NCI-H146 (cell line): ENCODE measurements around the gene THOC2.
"Not testable (repeated sequence)": the region's sequence is repeated elsewhere in the genome, so short reads cannot be mapped to it uniquely, and the experiment has no call there.

Experiments used
- DNase-seq: peaks from one replicate; lab custom pipeline; 2025; lab: John Stamatoyannopoulos, UW

The THOC2 gene, protein sequence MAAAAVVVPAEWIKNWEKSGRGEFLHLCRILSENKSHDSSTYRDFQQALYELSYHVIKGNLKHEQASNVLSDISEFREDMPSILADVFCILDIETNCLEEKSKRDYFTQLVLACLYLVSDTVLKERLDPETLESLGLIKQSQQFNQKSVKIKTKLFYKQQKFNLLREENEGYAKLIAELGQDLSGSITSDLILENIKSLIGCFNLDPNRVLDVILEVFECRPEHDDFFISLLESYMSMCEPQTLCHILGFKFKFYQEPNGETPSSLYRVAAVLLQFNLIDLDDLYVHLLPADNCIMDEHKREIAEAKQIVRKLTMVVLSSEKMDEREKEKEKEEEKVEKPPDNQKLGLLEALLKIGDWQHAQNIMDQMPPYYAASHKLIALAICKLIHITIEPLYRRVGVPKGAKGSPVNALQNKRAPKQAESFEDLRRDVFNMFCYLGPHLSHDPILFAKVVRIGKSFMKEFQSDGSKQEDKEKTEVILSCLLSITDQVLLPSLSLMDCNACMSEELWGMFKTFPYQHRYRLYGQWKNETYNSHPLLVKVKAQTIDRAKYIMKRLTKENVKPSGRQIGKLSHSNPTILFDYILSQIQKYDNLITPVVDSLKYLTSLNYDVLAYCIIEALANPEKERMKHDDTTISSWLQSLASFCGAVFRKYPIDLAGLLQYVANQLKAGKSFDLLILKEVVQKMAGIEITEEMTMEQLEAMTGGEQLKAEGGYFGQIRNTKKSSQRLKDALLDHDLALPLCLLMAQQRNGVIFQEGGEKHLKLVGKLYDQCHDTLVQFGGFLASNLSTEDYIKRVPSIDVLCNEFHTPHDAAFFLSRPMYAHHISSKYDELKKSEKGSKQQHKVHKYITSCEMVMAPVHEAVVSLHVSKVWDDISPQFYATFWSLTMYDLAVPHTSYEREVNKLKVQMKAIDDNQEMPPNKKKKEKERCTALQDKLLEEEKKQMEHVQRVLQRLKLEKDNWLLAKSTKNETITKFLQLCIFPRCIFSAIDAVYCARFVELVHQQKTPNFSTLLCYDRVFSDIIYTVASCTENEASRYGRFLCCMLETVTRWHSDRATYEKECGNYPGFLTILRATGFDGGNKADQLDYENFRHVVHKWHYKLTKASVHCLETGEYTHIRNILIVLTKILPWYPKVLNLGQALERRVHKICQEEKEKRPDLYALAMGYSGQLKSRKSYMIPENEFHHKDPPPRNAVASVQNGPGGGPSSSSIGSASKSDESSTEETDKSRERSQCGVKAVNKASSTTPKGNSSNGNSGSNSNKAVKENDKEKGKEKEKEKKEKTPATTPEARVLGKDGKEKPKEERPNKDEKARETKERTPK (N-terminal part only)

DNA sequence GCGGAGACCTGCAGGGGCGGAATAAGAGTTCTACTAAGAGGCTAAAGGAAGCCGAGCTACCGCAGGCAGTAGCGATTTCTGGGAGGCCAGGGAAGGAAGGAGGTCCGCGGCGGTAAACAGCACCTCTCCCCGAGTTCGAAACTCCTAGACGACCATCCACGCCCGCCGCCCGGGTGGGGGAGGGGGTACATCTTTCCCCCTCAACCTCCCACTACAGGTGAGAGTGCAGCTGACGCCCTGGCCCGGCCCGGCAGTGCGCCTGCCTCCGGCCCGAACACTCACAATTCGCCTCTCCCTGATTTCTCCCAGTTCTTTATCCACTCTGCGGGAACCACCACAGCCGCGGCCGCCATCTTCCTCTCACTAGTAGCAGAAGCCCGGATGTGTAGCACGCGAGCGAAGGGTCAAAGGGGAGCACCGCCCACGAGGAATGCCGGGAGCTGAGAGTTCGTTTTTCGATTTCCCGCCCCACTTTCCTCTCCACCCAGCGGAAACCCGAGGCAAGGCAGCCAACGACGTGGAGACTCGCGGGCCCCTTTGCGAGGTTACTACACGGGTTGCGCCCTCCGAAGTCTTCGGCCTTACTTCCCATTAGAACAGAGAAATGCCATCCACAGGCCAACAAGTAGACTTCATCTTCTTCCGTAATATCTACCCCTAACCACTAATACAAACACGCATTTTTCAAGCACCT, at the start of gene THOC2:
Gene THOC2, minus strand, starts transcription at position 383 of the 694 bp plus-strand sequence. Its CDS starts 30 bp downstream, at position 353.
- peak; percentile 91 for DNase-seq

DNA sequence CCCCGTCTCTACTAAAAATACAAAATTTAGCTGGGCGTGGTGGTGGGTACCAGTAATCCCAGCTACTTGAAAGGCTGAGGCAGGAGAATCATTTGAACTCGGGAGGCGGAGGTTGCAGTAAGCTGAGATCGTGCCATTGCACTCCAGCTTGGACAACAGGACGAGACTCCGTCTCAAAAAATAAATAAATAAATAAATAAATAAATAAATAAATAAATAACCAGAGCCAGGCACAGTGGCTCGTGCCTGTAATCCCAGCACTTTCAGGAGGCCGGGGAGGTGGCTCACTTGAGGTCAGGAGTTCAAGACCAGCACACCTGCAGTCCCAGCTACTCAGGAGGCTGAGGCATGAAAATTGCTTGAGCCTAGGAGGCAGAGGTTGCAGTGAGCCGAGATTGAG, 48.9 kb upstream of the THOC2 start:
- DNase-seq, result not testable (repeated sequence)

DNA sequence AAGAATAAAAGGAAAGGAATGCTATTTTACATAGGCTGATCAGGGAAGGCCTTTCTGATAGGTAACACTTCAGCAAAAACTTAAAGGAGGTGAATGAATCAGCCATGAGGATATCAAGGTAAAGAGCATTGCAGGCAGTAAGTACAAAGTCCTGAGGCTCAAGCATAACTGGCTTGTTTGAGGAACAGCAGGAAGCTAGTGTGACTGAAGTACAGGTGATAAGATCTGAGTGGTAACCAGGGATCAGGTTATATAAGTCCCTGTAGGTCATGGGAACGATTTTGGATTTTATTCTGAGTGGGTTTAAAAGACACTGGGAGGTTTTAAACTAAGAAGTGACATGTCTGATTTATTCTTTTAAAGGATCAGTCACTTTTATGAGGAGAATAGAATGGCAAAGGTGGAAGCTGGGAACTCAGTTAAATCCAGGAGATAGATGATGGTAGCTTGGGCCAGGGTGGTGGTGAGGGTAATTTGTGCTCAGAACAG, 47.1 kb upstream of the THOC2 start:
- DNase-seq, result peak; percentile 76

DNA sequence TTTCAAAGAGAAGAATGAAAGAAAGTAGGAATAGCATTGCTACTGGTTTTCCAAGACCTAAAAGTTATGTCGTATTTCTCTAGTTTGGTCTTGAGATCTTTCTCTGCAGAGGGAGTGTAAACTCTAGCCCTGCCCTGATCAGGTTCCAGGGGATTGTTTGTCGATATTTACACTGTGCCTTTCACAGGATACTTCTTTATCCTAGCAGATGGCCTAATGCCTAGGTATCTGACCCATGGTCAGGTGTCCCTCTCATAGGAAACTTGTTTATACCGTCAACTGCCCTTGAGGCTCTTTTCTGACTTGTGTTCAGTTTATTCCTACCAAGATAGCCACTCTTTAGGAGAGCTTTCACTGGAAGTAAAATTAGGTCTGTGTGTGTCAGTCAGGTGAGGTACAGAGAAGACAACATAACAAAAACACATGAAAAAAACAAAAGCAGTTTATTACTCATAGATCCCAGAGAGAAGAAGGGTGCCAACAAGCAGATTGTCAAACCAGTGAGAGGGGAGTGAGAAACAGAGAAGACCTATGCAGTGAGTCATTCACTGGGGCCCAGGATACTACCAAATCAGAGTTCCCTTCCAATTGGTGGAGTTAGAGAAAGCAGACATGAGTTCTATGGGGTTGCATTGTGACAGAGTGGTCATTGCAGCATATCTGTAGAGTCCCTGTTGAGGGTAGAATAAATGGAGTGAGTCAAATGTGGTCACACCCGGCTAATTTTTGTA, 40.6 kb upstream of the THOC2 start:
- peak; percentile 65 for DNase-seq

DNA sequence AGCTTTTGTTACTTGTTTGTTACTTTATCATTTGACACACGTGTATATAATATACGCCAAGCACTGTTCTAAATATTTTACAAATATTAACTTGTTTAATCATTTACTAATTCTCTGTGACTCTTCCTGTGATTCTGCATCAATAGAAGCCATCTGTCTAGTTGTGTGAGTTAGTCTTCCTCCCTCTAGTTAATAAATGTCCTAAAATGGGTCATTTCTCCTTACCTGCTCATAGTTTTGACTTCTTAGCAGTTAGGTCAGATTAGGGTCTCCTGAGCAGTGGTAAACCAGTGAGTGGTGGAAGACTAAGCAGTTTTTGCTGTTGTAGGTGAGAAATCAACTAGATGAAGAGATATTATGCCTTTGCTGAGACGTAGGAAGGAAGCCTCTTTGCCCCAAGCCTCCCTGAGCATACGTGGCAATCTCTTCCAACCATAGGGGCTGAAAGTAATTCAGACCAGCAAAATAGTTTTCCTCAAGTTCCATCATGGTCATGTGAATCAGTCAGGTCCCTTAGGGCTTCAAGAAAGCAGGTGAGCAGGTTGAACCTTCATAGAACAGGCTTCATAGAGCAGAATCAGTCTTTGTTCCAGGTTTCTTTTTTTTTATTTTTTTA, 38.7 kb upstream of the THOC2 start:
- DNase-seq, result no peak

DNA sequence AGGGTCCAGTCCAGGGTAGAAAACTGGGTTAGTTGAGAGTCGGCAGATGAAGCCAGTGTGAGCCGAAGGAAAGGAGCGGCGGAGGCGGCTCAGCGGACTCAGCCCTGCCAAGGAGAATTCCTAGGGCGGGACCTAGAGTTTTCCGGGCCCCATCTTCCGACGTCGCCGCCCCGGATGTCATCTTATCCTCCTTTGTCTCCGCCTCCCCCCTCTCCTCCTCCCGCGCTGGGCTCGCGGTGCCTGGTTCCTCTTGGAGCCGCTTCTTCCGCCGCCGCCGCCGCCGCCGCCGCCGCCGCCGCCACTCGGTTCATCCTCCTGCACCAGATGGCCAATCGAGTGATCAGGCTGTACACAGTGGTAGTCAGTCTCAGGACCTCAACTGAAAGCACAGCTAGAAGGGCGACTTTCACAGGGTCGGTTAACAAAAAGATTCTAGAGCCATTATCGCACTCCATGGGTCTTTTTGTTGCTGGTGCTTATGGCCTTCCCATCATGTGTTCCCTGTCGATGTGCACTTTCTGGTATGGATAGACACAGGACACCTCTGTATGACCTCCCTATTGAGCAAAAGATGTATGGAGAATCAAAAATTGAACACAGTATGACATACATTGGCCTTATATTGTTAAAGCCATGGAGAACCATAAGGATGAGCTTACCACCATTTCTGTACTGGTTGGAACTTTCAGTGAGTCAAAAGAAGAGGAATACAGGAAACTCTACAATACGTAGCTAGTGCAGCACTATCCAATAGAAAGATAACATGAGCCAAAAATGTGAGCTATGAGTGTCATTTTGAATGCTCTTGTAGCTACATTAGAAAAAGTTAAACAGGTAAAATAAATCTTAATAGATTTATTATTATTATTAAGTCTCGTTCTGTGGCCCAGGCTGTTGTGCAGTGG, 32.4 kb upstream of the THOC2 start:
- peak; percentile 91 for DNase-seq

DNA sequence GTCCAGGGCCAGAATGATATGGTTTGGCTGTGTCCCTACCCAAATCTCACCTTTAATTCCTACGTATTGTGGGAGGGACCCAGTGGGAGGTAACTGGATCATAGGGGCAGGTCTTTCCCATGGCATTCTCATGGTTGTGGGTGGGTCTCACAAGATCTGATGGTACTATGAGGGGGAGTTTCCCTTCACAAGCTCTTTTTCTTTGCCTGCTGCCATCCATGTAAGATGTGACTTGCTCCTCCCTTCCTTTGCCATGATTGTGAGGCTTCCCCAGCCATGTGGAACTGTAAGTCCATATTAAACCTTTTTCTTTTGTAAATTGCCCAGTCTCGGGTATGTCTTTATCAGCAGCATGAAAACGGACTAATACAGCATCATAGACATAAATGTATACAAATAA, 27.0 kb upstream of the THOC2 start:
- not testable (repeated sequence) for DNase-seq

DNA sequence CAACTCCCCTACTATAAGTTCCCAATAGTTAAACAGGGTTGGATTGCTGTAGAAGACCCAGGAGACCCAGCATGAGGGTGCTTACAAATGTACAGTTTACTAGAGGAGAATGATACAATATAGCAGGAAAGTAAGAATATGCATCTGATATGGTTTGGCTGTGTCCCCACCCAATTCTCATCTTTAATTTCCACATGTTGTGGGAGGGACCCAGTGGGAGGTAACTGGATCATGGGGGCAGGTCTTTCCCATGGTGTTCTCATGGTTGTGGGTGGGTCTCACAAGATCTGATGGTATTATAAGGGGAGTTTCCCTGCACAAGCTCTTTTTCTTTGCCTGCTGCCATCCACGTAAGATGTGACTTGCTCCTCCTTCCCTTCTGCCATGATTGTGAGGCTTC, 24.9 kb upstream of the THOC2 start:
- not testable (repeated sequence) for DNase-seq

DNA sequence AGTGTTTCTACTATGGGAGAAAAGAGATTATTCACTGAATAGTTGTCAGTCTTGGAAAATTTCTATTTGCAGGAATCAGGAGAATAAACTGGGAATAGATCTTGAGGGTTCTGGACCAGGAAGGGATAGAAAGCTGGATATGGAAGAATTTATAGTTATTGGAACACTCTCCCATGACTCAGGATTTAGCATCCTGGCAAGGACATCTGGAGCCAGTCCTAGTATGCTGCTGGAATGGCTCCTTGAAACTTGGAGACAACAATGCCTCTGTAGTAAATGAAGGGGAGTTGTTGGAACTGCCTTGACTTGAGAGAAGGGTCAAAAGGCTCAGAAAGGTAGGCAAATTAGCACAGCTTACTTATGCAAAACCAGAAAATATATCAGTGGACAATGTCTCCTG, 23.5 kb upstream of the THOC2 start:
- no peak for DNase-seq

DNA sequence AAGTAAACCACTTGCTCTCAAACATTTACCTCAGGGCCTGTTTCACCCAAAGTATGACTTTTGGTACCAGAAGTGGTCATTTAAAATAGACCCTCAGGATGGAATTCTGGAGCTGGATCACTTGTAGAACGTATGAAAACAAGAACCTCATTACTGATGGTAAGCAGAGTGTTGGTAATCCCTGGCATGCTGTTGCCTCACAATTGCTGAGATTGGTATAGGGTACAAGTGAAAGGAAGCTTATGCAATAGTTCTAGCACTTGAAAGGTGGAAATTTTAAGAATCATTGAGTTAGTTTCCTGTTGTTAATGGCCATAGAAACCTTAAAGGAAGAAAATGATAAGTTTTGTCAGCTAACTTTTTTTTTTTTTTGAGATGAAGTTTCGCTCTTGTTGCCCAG, 22.3 kb upstream of the THOC2 start:
- no peak for DNase-seq

DNA sequence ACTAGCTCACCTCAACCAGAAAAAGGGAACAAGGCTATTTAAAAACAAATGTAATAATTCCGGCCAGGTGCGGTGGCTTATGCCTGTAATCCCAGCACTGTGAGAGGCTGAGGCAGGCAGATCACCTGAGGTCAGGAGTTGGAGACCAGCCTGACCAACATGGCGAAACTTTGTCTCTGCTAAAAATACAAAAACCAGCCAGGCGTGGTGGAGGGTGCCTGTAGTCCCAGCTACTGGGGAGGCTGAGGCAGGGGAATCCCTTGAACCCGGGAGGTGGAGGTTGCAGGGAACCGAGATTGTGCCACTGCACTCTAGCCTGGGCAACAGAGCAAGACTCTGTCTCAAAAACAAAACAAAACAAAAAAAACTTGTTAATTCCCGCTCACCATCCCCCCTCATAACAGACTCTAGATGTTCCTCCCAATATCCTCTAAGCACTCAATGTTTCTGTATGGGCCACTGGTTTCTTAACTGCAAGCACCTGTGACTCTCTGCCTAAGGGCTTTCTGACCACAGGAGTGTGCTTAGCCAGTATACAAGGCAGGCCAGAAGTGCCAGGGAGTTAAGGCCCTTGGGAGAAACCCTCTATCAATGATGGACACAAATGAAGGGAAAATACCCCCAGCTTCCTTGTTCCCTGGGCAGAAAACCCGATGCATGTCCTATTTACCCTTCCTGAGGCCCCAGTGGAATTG, 21.0 kb upstream of the THOC2 start:
- DNase-seq, result no peak

DNA sequence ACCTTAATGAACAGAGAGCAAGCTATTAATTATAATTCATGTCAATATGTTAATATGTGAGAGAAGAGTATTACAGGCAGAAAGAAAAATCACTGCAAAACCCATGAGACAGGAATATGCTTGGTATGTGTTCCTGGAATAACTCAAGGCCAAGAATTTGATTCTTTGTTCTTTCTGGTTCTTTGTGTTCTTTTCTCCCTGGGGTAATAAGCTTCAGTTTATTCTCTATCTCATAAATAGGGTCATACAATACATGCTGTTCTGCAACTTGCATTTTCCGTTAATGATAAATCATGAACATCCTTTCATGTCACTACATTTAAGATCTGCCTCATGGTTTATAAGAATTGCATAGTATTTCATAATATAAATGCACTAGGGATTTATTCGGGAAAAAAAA, 16.8 kb upstream of the THOC2 start:
- DNase-seq, result no peak

DNA sequence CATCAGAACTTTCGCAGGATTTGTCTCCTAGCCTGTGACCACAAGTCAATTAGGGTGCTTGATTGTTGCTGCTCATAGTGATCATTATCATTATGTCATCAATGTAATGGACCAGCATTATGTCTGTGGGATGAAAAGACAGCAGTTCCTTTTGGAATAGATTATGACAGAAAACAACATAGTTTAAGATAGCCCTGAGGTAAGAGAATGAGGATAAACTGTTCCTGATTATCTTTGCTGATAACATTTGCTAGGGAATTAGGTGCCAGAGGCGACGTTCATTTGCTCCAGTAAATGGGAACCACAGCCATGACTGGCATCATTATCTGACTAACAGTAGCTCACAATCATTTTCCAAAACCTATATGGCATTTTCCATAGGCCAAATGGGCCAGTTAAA, 12.7 kb upstream of the THOC2 start:
- DNase-seq, result peak; percentile 22

DNA sequence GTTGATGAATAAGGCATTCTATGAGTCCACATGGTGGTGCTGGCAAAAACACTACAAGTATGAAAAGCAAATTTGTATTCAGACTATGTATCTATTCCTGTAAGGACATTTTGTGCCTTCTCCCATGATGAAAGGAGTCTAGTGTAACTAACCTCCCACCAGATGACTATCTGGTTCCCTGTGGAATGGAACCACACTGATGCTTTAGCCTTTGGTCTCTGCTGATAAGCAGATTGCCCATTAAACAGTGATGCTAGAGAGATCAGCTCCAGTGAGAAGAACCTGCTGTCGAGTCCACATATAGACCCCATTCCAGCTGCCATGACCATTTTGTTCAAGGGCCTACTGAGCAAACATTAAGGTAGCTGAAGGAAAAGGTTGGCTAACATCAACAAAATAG, 10.5 kb upstream of the THOC2 start:
- no peak for DNase-seq

DNA sequence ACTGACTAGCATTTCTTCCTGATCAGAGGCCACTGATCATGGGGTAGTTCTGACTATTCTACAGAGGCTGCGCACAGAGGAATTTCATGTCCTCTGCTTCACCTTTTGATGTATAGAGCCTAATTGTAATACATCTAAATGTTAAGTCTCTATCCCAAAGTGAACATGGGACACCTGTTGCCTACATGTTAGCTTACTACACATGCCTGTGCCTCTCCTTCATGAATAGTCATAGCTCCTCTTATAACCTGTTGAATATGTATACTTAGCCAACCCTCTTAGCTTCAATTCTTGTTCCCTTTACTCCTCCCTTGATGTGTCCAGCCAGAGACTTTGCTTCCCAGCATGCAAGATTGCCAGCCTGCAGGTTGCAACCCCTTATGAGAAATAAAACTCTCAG, 9.6 kb upstream of the THOC2 start:
- DNase-seq, result no peak

DNA sequence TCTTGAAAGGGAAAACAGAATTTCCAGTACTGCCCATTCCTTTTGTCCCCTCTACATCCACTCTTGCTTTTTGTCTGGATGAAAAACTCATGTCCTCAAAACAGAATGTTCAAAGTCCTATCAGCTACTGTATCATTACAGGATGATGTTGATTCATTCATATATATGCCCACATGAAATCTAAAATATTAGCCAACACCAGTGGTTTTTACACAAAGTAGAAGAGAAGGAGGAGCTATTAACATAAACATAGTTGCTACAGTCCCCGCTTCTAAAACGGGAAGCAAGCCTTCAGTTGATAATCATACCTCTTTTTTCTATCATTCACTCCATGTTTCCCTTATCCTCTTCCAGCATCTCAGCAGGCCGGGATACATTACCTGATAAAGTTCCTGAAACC, 7.7 kb upstream of the THOC2 start:
- DNase-seq, result no peak

DNA sequence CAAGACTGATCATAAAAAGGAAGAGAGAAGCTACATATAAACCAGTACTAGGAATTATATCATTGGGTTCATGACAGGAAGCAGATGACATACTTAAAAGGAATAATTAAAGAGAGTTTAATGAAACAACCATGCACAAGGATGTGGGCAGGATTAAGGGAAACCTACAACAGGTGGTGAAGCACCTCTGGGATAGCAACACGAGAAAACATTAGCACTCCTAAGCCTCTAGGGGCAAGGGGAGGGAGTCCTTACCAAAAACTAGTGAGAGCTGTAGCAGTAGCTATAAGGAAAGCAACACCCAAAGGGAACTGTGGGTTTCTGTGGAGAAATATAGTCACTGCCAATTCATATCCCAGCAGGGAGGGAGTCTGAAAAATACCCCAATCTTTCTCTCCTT, 7.2 kb upstream of the THOC2 start:
- DNase-seq, result no peak

DNA sequence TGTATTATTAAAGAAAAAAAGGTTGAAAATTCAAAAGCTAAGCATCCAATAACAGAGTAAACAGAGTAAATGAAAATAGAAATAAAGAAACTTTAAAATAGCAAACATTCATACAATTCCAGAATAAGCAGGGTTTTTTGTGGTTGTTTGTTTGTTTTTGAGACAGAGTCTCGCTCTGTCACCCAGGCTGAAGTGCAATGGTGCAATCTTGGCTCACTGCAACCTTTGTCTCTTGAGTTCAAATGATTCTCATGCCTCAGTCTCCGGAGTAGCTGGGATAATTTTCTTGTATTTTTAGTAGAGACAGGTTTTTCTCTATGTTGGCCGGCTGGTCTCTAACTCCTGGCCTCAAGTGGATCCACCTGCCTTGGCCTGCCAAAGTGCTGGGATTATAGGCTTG, 6.6 kb upstream of the THOC2 start:
- no peak for DNase-seq
